Epithelial cell of alveolus of lung (primary cell): ENCODE measurements around the gene PSMD4. TPM values are rescaled to one million over a fixed set of nuclear protein-coding genes. Genes with fewer than 3 reads are reported as not detected.

Experiments used
- total RNA-seq: library from RNA; depleted of rRNA; stranded (reverse); fragments of >200 nt; gene quantifications from 2 replicates; pipeline ENCODE4 v1.2.1, GENCODE V29; 2015

The PSMD4 gene
- total RNA-seq: 124 and 156 TPM in 2 replicates

DNA sequence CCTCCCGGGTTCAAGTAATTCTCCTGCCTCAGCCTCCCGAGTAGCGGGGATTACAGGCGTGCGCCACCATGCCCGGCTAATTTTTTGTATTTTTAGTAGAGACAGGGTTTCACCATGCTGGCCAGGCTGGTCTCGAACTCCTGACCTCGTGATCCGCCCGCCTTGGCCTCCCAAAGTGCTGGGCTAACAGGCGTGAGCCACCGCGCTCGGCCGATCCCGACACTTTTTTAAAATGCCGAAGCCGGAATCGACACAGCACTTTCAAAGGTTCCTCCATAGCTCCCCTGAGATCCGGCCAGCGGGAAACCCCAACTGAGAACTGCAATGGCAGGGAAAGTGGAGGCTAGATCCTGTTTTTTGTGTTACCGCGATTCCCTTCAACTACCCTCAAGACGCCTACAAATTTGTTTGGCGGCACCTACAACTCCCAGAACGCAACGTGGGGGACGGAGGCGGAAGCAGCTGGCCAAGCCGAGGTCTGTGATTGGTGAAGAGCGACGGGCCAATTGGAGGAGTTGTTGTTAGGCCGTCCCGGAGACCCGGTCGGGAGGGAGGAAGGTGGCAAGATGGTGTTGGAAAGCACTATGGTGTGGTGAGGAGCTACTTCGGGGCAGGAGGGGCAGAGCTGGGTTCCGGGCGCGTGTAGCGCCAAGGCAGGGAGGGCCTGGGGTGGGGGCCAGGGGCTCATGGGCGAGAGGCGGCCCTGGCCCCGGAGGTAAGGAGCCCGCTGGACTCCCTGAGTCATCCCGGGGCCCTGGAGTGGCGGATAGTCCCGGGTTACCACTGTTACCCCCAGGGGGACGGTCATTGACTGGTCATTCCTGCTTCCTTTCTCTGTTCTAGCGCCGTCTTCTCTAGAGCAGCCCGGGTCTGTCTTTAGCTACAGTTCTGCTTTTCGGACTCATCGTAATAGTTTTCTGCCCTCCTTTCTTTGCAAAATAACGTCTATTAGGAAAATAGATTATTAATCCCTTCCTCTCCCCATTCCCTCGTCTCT lies at the start of gene PSMD4:
Gene PSMD4, plus strand, starts transcription at position 518 of the 997 bp plus-strand sequence. Its CDS starts 49 bp downstream, at position 567.

DNA sequence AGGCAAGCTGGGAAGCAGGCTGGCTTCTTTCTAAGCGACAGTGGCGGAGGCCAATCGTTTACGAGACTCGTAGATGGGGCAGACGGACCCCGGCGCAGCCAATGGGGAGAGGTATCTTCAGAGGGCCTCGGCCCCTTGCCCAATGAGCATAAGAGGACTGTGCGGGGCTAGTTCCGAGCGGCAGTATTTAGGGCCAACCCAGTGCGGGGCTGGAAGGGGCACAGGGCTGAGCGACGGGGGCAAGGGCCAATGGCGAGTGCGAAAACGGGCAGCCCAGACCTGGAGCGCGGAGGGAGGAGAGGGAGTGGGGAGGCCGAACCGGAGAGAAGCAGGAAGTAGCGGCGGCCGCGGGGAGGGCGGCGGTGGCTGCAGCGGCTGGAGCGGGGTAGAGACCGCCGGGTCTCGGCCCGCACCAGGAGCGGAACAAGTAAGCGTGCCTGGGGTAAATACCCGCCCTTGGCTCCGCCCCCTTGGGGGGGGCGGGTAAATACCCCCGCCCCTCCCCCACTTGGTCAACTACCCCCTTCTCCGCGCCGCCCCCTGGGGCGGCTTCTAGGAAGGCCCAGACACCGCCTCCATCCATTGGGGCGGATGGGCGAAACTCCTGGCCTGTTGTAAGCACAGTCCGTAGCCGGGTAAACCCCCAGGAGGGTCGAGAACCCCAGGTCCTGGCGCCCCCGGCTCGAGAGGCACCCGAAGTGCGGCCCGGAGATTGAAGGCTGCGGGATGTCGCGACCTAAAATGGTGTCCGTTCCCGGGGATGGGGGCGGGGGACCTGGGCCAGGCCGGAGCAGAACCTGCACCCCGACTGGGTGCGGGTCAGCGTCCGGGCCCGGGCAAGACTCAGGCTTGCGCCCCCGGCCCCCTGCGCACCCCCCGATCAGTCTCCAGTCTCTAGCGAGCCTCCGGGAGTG lies 27.7 kb downstream of the PSMD4 start, which contains the start of gene ZNF687:
Gene ZNF687, plus strand, starts transcription at position 331 of the 914 bp plus-strand sequence. CDS start 3,993 bp downstream, outside the sequence.

Other genes starting within 250 kb of the PSMD4 start
- gene MINDY1, start 247.8 kb upstream of the PSMD4 start, total RNA-seq: 7.8 and 18.1 TPM in 2 replicates
- 11.8 and 28.0 TPM in 2 replicates for gene PRUNE1, start 246.3 kb upstream of the PSMD4 start, total RNA-seq
- gene BNIPL, start 218.1 kb upstream of the PSMD4 start, total RNA-seq: 0.13 and 2.3 TPM in 2 replicates
- 3.0 and 3.9 TPM in 2 replicates for gene C1orf56, start 207.0 kb upstream of the PSMD4 start, total RNA-seq
- 39.0 and 43.8 TPM in 2 replicates for gene CDC42SE1, start 195.1 kb upstream of the PSMD4 start, total RNA-seq
- 5.8 and 19.0 TPM in 2 replicates for gene MLLT11, start 194.3 kb upstream of the PSMD4 start, total RNA-seq
- gene GABPB2, start 184.0 kb upstream of the PSMD4 start, total RNA-seq: 4.5 and 5.7 TPM in 2 replicates
- 1.7 and 5.5 TPM in 2 replicates for gene SEMA6C, start 108.1 kb upstream of the PSMD4 start, total RNA-seq
- gene TNFAIP8L2, start 98.1 kb upstream of the PSMD4 start, total RNA-seq: not detected in 2 replicates
- gene LYSMD1, start 88.8 kb upstream of the PSMD4 start, total RNA-seq: 6.2 and 11.7 TPM in 2 replicates
- 29.5 and 31.0 TPM in 2 replicates for gene SCNM1, start 88.6 kb upstream of the PSMD4 start, total RNA-seq
- gene TMOD4, start 78.8 kb upstream of the PSMD4 start, total RNA-seq: not detected in 2 replicates
- gene VPS72, start 64.5 kb upstream of the PSMD4 start, total RNA-seq: 42.7 and 52.9 TPM in 2 replicates
- gene PIP5K1A, start 56.2 kb upstream of the PSMD4 start, total RNA-seq: 42.2 and 43.2 TPM in 2 replicates
- 17.6 and 29.0 TPM in 2 replicates for gene ZNF687, start 27.6 kb downstream of the PSMD4 start, total RNA-seq
- gene PI4KB, start 72.7 kb downstream of the PSMD4 start, total RNA-seq: 48.6 and 60.4 TPM in 2 replicates
- gene RFX5, start 92.5 kb downstream of the PSMD4 start, total RNA-seq: 22.2 and 25.4 TPM in 2 replicates
- gene SELENBP1, start 118.0 kb downstream of the PSMD4 start, total RNA-seq: 27.0 and 118 TPM in 2 replicates
- 331 and 344 TPM in 2 replicates for gene PSMB4, start 144.8 kb downstream of the PSMD4 start, total RNA-seq
- gene POGZ, start 204.8 kb downstream of the PSMD4 start, total RNA-seq: 16.3 and 29.4 TPM in 2 replicates